Prostate gland (tissue), 2 donors: ENCODE results near the gene ARID2. TPM values are rescaled to one million over a fixed set of nuclear protein-coding genes. Genes with fewer than 3 reads are reported as not detected.

ENCODE experiments used
- DNase-seq: peaks from one replicate; pipeline ENCODE4 v3.0.0-alpha.2; 2019; ENCODE audit warnings: low spot score
- H3K27ac ChIP-seq, 2 donors: fragments of 200-600 bp; sonication (generic); 2 replicates each; pipeline ENCODE4 v1.5.1; 2017 to 2019
- H3K27me3 ChIP-seq: fragments of 200-600 bp; sonication (generic); replicated peaks from 2 replicates; pipeline ENCODE4 v1.5.1; 2019; ENCODE audit not compliant: insufficient read depth
- H3K36me3 ChIP-seq, 2 donors: fragments of 200-600 bp; sonication (generic); 1 replicate in 1 of 2; 2 replicates in 1 of 2; pipeline versions ENCODE4 v1.5.1 to v1.8.1; 2017 to 2019
- H3K4me1 ChIP-seq: fragments of 200-600 bp; sonication (generic); replicated peaks from 2 replicates; pipeline ENCODE4 v1.5.1; 2019
- H3K4me3 ChIP-seq, 2 donors: fragments of 200-600 bp; sonication (generic); 2 replicates each; pipeline ENCODE4 v1.5.1; 2017 to 2019
- H3K9me3 ChIP-seq: fragments of 200-600 bp; sonication (generic); 2 replicates; pipeline ENCODE4 v1.5.1; 2017
- CTCF ChIP-seq, 4 experiments: fragments of 200-600 bp in 2 of 4; fragments of 450-650 bp in 2 of 4; sonication (generic) in 2 of 4; IDR thresholded peaks; 1 replicate in 3 of 4; 2 replicates in 1 of 4; pipeline ENCODE4 v1.5.1; 2016 to 2019; ENCODE audit warnings: antibody characterized with exemption in 4 of 4, mild to moderate bottlenecking in 2 of 4, moderate library complexity in 2 of 4
- POLR2A ChIP-seq: fragments of 450-650 bp; IDR thresholded peaks from one replicate; pipeline ENCODE4 v1.6.1; 2016; ENCODE audit warnings: antibody characterized with exemption, mild to moderate bottlenecking
- POLR2AphosphoS5 ChIP-seq: sonication (generic); formaldehyde crosslinking; IDR thresholded peaks from one replicate; pipeline ENCODE4 v1.6.1; 2017; ENCODE audit warnings: antibody characterized with exemption
- WGBS: methylation state at CpG from one replicate; pipeline ENCODE4 v1.1.5; 2018; 5-methylcytosine and 5-hydroxymethylcytosine counted together
- intact Hi-C: fragments of 100-400 bp; cut with DNase I; formaldehyde crosslinking; loops from one replicate; pipeline ENCODE4 v1.14.2; 2022
- total RNA-seq, 2 donors: library from RNA; depleted of rRNA; stranded (reverse); fragments of >200 nt; gene quantifications; one replicate each; pipeline ENCODE4 v1.1.0, GENCODE V29; 2016

Gene ARID2
- total RNA-seq, 2 donors from 2014 or later = 29.5 to 47.3 TPM

- DNase-seq = no peak
- intact Hi-C loops = no loop called here
- 89% methylated on average over 4 of the region's 4 CpGs for whole genome bisulfite sequencing
- Histone ChIP-seq H3K27ac (no peak overlapping the region), H3K4me3 (no peak overlapping the region), H3K4me1 (no peaks in the 10 kb centered on the region), H3K27me3 (no peaks in the 10 kb centered on the region), H3K9me3 (no peaks in the 10 kb centered on the region), H3K36me3 (no peaks in the 10 kb centered on the region)
- no peak for TF ChIP-seq POLR2AphosphoS5
- TF ChIP-seq CTCF (IDR thresholded peaks at IDR 0.05) = no peak
- TF ChIP-seq POLR2A = no peak
Measured at GRCh38 chr12:45718306-45718705, 11.2 kb upstream of the ARID2 start.

GRCh38 chr12:45720069-45720468 lies 9.4 kb upstream of the ARID2 start:
- H3K27me3 ChIP-seq = no peaks in the 10 kb centered on the region
- no peak for DNase-seq
- intact Hi-C loops = no loop called here
- no peak overlapping the region for H3K4me3 ChIP-seq
- no peaks in the 10 kb centered on the region for H3K9me3 ChIP-seq
- no peaks in the 10 kb centered on the region for H3K4me1 ChIP-seq
- no peak overlapping the region for H3K27ac ChIP-seq
- 100% methylated on average over 2 of the region's 2 CpGs for WGBS
- no peak for TF ChIP-seq POLR2AphosphoS5
- no peak for TF ChIP-seq POLR2A
- TF ChIP-seq CTCF (IDR thresholded peaks at IDR 0.05) = no peak
- no peaks in the 10 kb centered on the region for H3K36me3 ChIP-seq

GRCh38 chr12:45721369-45721768 lies 8.1 kb upstream of the ARID2 start:
- 92% methylated on average over 2 of the region's 2 CpGs for WGBS
- TF ChIP-seq POLR2AphosphoS5 = no peak
- no peak for TF ChIP-seq CTCF (IDR thresholded peaks at IDR 0.05)
- no peak for TF ChIP-seq POLR2A
- Histone ChIP-seq H3K36me3 (no peaks in the 10 kb centered on the region), H3K4me1 (no peaks in the 10 kb centered on the region), H3K27me3 (no peaks in the 10 kb centered on the region), H3K4me3 (no peak overlapping the region), H3K27ac (no peak overlapping the region), H3K9me3 (no peaks in the 10 kb centered on the region)
- intact Hi-C loops = no loop called here
- no peak for DNase-seq

- H3K4me1 ChIP-seq = no peaks in the 10 kb centered on the region
- 96% methylated on average over 7 of the region's 7 CpGs for WGBS
- intact Hi-C loops = no loop called here
Measured at GRCh38 chr12:45721954-45722353, 7.6 kb upstream of the ARID2 start.

More at GRCh38 chr12:45721954-45722353, 7.6 kb upstream of the ARID2 start:
- H3K27me3 ChIP-seq = no peaks in the 10 kb centered on the region
- no peaks in the 10 kb centered on the region for H3K9me3 ChIP-seq
- H3K27ac ChIP-seq = no peak overlapping the region
- no peak overlapping the region for H3K4me3 ChIP-seq
- DNase-seq = no peak
- TF ChIP-seq POLR2AphosphoS5 (no peak), CTCF (IDR thresholded peaks at IDR 0.05) (no peak), POLR2A (no peak)
- no peaks in the 10 kb centered on the region for H3K36me3 ChIP-seq
